Endometrium (tissue), 2 donors: ENCODE measurements around the gene NEMP1.
"Not testable (repeated sequence)": the region's sequence is repeated elsewhere in the genome, so short reads cannot be mapped to it uniquely, and the experiment has no call there.

Experiments used
- FAIRE-seq: peaks from 2 replicates; lab custom pipeline; 2012; peaks lifted over from hg19 to GRCh38; lab: Jason Lieb, UNC
- donor health status: control.
- donor health status: control.

NEMP1 gene

DNA sequence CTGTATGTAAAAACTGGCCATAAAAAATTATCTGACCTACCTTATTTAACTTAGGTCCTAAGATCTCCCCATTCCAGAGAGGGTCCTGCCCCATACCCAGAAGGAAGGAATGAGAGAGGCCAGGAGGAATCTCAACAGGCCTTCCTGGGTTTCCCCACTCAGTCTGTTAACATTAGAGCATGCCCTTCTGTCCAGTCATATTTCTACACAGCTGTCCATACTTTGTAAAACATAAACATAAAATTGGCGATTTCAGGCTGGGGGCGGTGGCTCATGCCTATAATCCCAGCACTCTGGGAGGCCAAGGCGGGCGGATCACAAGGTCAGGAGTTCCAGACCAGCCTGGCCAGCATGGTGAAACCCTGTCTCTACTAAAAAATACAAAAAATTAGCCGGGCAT lies 56.3 kb downstream of the NEMP1 start:
- FAIRE-seq, result not testable (repeated sequence)

- no peak for FAIRE-seq
Observed at GRCh38 chr12:57019983-57020719, 58.4 kb downstream of the NEMP1 start.

DNA sequence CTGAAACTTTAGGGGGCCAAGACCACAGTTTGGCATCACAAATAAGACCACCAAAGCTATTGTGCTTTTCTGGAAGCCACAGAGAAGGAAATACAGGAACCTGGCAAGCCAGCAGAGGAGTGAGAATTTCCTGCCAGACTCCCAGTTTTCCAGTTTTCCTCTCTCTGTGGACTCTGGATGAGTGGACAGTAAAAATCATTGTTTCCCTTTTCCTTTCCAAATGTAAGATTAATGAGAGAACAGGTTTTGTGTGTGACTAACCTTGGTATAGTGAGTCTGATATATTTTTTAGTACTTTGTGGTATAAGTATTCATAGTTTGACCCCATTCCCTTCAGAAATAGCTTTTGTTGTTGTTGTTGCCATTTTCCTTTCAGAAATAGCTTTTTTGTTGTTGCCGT lies 59.7 kb downstream of the NEMP1 start:
- no peak for FAIRE-seq

DNA sequence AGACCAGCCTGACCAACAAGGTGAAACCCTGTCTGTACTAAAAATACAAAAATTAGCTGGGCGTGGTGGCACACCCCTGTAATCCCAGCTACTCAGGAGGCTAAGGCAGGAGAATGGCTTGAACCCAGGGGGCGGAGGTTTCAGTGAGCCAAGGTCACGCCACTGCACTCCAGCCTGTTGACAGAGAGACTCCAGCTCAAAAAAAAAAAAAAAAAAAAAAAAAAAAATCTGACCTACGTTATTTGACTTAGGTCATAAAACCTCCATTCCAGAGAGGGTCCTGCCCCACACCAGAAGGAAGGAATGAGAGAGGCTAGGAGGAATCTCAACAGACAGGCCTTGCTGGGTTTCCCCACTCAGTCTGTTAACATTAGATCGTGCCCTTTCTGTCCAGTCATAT lies 60.2 kb downstream of the NEMP1 start:
- FAIRE-seq, result not testable (repeated sequence)

GRCh38 chr12:57016348-57016747 lies 62.2 kb downstream of the NEMP1 start, which contains the start of gene TAC3:
TAC3 (minus strand) TSS chr12:57016529; CDS start chr12:57015797, 732 bp downstream.
- FAIRE-seq, result no peak

- no peak for FAIRE-seq
Observed at GRCh38 chr12:57012600-57013465, 65.8 kb downstream of the NEMP1 start.

DNA sequence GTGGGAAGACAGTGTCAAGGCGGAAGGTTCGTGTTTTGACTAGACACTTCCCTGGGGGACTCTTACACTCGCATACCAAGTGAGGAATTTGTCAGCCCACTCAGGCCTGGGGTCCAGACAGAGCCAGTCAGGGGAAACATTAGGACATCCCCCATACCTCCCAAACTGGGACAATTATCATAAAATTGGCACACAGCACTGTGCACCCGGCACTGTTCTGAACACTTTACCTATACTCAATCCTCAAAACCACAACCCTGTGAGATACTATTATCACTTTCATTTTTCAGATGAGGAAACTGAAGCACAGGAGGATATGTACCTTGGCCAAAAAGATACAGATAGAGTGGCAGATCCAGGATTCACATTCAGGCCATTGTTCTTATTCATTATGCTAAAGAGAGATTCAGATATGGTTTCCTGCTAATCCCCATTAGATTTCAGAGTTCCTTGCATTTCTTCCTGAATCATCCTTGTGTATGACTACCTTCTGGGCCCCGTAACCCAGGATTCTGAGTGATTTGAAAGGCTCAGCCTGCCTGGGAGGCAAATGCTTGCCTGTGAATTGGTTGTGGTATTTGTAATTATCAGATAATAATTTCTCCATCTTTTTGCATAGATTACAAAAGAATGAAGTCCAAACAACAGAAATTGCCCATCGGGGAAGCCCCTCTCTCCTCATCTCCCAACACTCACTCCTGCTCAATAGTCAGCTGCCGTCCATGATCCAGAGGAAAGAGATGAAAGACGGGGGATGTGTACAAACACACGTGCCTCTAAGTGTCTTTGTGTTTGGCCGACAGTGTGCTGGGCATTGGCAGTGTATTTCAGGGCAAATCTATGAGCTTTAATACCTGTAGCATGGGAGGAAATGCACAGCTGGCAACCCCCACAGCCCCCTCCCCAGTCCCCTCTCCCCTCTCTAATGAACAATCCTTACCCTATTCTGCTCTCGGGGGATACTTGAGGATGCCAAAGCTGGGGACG lies 66.9 kb downstream of the NEMP1 start:
- FAIRE-seq, result no peak

- no peak for FAIRE-seq
Observed at GRCh38 chr12:57010627-57011247, 67.9 kb downstream of the NEMP1 start.

- no peak for FAIRE-seq
Observed at GRCh38 chr12:57009949-57010626, 68.5 kb downstream of the NEMP1 start.

- FAIRE-seq, result no peak
Observed at GRCh38 chr12:57008178-57008577, 70.4 kb downstream of the NEMP1 start.

DNA sequence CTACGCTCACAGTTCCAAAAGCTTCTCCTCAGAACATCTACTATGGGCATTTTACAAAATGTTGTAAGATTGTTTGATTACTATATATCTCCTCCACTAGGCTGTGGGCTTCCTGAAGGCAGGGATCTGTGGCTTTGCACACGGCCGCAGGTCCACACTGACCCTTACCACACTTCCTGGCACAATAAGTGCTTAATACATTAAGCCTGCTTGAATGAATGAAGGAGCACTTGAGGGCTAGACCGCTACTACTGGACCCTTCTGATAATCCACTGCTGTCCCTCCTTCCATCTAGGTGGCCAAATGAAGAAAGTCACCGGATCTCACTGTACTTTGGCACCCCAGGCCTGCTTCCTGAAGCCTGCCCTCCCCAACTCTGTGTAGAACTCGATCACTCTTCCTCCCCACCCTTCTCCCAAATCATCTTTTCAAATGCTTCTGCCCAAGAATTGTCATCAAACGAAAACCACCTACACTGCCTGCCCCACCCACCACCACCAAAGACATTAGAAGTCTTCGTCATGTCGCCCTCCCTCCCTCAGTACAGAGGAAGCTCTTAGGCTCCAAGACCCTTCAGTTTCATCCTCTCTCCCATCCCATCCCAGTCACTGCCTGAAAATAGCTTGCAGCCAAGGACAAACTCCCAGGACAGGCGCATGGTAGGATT lies 71.6 kb downstream of the NEMP1 start:
- no peak for FAIRE-seq

DNA sequence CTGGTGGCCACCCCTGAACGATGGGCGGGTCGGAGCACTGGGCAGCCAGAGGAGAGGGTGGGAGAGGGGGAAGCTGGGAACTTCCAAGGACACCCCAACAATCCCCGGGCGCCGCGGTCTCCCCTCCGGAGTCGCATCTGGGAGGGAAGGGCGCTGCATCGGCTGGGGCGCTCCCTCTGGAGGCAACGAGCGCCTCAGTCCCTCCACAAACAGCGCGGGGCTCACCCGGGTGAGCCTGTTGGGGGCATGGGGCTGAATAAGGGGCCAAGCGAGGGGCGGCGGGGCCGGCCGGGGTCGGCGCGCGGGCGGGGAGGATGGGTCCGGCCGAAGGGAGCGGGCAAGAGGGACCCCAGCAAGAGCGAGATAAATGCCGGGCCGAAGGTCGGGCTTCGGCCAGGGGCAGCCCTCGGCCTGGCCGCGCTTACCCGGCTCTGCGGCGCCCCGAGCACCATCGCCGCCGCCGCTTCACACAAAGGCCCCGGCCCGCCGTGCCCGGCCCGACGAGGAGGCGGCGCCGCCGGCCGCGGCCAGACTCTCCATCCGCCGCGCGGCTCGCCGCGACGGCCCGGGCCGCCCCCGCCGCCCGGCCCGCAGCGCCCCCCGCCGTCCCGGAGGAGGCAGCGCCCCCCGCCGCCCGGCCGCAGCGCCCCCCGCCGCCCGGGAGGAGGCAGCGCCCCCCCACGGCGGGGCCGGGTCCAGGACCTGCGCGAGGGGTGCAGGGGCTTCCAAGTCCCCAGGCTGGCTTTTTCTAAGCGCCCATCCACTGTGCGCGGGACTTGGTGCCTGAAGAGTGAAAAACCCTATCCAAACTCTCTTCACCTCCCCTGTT lies 72.4 kb downstream of the NEMP1 start, which contains the start of gene ZBTB39:
Gene ZBTB39 (minus strand): TSS at position 567 of the 829 bp plus-strand sequence. CDS start 1,629 bp downstream, outside the sequence.
- no peak for FAIRE-seq
